GM21367 (cell line): ENCODE results near the gene WNT1.

ENCODE experiments used
- ATAC-seq: cut with Tn5 transposase; IDR thresholded peaks from one replicate; pipeline ENCODE4 v1.9.1; 2021; ENCODE audit not compliant: unreplicated experiment

Gene WNT1

GRCh38 chr12:48960834-48961233 lies 17.3 kb upstream of the WNT1 start:
- no peak for ATAC-seq

- ATAC-seq = no peak
Measured at GRCh38 chr12:48961331-48961730, 16.8 kb upstream of the WNT1 start.

GRCh38 chr12:48961801-48962200 lies 16.3 kb upstream of the WNT1 start:
- no peak for ATAC-seq

GRCh38 chr12:48965298-48965838 lies 12.8 kb upstream of the WNT1 start:
- ATAC-seq = no peak

GRCh38 chr12:48966177-48966895 lies 11.8 kb upstream of the WNT1 start:
- ATAC-seq = no peak

- no peak for ATAC-seq
Measured at GRCh38 chr12:48967991-48968390, 10.1 kb upstream of the WNT1 start.

- ATAC-seq = no peak
Measured at GRCh38 chr12:48968467-48968866, 9.7 kb upstream of the WNT1 start.

- ATAC-seq = no peak
Measured at GRCh38 chr12:48969160-48969771, 8.9 kb upstream of the WNT1 start.

GRCh38 chr12:48969833-48970701 lies 8.1 kb upstream of the WNT1 start:
- ATAC-seq = no peak

- ATAC-seq = no peak
Measured at GRCh38 chr12:48970702-48971334, 7.3 kb upstream of the WNT1 start.

- ATAC-seq = no peak
Measured at GRCh38 chr12:48972213-48972951, 5.7 kb upstream of the WNT1 start.

- no peak for ATAC-seq
Measured at GRCh38 chr12:48972952-48973483, 5.1 kb upstream of the WNT1 start.

GRCh38 chr12:48973531-48973930 lies 4.6 kb upstream of the WNT1 start:
- no peak for ATAC-seq

GRCh38 chr12:48973941-48974673 lies 4.0 kb upstream of the WNT1 start:
- no peak for ATAC-seq

- ATAC-seq = no peak
Measured at GRCh38 chr12:48977290-48978281, 536 bp upstream of the WNT1 start.

GRCh38 chr12:48978741-48979601 lies 849 bp downstream of the WNT1 start:
- no peak for ATAC-seq

- no peak for ATAC-seq
Measured at GRCh38 chr12:48979602-48980388, 1.7 kb downstream of the WNT1 start.
